Activated CD4-positive, CD25-positive, alpha-beta regulatory T cell treated with anti-CD3 and anti-CD28 coated beads, Interleukin-2, amount 50 U/mL, for 16 hours (primary cell): ENCODE results near the gene GPR35.
"Not testable (repeated sequence)": the region's sequence is repeated elsewhere in the genome, so short reads cannot be mapped to it uniquely, and the experiment has no call there.

Source experiments
- DNase-seq: peaks from one replicate; pipeline ENCODE4 v3.0.0-alpha.2; 2020; ENCODE audit warnings: low read depth, low spot score

The GPR35 gene

DNA sequence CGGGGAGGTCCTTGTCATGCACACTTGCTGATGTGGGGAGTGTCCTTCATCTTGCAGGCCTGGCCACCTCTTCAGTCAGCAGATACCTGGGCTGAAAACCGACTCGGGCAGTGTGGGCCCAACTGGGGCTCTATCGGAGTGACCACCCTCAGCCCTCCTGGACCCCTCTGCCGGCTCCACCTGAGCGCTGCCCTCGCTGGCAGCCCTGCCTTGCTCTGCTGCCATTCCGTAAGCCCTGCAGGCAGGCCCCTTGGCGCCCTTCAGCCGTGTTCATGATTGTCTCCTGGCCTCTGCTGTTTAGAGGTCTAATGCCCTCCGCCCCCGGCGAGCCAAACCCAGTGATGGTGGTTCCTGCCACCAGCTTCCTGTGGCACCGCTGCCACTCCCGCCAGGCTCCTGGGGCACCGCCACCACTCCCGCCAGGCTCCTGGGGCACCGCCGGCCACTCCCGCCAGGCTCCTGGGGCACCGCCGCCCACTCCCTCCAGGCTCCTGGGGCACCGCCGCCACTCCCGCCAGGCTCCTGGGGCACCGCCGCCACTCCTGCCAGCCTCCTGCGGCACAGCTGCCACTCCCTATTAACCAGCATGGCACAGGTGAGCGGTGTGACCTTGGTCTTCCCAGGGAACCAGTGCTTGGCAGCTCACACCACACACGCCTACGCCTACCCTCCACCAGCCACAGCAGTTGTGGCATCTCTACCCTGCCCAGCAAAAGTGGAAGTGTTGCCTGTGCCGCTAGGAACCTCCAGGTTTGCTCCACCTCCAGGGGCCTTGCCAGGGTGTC, 22.8 kb upstream of the GPR35 start:
- DNase-seq = no peak

DNA sequence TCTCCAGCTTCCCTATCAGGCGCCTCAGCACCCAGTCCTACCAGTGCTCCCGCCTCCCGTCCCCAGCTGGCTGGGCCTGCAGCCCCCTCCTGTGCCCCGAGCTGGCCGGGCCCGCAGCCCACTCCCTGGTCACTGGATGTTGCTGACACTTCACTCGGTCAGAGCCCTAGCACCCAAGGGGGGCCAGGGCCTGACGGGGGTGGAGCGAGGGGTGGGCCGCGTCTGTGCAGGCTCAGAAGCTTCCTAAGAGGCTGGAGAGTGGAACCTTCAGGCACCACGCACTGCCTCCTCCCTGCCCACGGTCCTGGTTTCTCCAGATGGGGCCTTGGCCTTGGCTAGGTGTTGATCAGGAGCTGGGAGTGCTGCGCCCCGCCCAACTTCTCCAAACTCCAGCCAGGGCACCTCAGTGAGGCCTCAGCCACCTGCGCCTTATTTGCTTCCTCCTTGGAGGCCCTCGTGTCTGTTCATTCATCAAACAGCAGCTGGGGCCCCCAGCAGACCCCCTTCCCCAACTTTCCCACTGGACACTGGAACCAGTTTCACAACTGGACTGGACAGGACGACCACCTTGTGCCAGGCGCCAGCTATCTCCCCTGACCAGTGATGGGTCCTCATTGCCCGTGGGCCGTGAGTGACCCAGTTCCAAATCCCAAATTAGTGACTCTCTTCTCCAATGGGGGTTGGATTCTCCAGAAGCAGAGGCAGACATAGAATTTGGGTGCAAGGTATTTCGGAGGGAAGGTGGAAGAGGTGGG, 22.0 kb upstream of the GPR35 start:
- DNase-seq = no peak

- no peak for DNase-seq
These were observed 21.4 kb upstream of the GPR35 start for GRCh38 chr2:240603846-240604245.

DNA sequence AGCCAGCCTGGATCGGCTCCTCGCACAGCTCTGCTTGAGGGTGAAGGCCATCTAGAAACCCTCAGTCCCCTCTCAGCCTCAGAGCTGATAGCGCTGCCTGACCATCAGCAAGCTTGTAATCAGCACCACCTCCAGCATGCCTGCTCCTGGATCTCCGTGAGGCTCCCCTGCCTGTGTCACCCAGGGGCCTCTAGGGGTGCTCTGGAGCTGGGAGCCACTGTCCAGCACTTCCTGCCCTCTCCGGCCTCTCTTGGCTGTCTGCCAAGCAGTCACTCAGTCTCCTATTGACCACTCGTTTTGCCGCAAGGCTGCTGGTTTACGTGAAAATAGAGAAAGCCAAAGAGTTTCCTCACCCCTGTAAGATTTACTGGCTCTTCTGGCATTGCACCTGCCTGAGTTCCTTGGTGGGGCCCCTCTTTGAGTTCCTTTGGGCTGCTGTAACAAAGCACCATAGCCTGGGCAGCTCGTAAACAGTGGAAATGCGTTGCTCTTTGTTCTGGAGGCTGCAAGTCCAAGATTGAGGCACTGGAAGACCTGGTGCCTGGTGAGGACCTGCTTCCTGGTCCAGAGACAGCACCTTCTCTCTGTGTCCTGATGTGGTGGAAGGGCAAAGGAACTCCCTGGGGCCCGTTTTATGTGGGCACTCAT, 20.9 kb upstream of the GPR35 start:
- DNase-seq = no peak

GRCh38 chr2:240604939-240605716, 20.2 kb upstream of the GPR35 start:
- no peak for DNase-seq

- no peak for DNase-seq
These were observed 19.2 kb upstream of the GPR35 start for GRCh38 chr2:240605867-240606743.

GRCh38 chr2:240611601-240612210, 13.6 kb upstream of the GPR35 start:
- DNase-seq = no peak

- no peak for DNase-seq
These were observed 11.5 kb upstream of the GPR35 start for GRCh38 chr2:240613781-240614180.

DNA sequence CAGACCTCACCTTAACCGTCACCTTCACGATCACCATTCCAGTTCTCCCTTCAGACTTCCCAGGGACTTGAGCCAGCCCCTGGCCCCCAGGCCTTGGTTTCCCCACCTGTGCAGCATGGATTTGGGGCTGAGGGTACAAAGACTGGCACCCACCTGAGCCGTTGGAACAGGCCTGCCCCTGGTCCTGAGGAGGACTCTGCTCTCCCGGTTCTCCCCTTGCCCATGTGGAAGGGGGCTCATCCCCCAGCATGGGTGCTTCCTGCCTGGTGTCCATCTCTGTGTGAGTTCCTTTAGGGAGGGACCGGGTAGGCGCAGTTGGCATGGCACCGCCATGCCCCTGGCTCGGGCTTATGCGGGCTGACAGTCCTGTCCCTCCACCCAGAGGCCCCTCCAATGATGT, 10.9 kb upstream of the GPR35 start:
- DNase-seq = no peak

- DNase-seq = no peak
These were observed 9.9 kb upstream of the GPR35 start for GRCh38 chr2:240615396-240615795.

DNA sequence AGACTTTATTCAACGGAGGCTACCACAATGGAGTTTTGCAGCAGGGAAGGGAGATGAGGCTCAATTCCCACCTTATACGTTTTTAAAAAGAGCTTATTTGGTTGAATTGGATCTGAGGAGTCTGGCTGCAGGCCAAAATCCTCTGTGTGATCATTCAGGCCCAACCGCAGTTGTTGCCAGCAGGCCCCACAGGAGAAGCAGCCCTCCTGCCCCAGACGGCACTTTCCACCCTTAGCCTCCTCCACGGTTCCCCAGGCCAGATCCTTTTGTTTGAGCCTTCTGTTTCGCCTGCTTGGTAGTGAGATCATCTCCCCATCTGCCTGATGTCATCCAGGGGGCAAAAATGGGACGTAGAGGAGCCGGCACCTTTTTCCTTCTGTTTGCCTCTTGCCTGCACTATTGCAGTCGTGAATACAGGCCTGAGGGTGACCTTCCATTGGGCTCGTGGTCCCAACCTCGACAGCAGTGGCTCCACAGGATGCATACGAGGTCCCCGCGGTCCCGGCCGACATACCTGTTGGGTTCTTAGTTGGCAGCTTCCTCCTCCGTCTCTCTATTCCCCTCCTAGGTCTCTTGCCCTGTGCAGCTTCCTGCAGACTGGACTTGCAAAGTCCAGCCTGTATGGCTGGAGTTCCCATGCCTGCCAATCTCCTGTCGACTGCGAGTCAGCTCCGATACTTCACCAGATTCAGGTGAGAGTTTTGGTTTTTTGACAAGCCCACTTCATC, 9.3 kb upstream of the GPR35 start:
- no peak for DNase-seq

GRCh38 chr2:240616860-240617666, 8.2 kb upstream of the GPR35 start:
- not testable (repeated sequence) for DNase-seq

DNA sequence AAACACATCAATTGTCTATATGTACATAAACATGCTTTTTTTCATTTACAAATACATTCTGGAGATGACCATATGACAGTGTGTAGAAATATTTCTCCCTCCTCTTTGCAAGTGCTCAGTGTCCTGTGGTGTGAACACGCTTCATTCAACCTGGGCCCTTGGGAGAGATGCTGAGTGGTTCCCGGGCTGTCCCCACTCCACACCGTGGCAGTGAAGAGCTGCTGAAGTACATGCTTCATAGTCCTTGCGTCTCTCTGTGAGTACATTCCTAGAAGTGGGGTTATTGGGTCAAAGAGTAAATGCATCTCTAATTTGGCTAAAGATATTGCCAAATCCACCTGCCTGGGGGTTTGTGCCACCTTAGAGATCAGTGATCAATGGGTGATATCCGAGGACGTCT, 6.5 kb upstream of the GPR35 start:
- DNase-seq = no peak

GRCh38 chr2:240619506-240620148, 5.7 kb upstream of the GPR35 start:
- DNase-seq = no peak

DNA sequence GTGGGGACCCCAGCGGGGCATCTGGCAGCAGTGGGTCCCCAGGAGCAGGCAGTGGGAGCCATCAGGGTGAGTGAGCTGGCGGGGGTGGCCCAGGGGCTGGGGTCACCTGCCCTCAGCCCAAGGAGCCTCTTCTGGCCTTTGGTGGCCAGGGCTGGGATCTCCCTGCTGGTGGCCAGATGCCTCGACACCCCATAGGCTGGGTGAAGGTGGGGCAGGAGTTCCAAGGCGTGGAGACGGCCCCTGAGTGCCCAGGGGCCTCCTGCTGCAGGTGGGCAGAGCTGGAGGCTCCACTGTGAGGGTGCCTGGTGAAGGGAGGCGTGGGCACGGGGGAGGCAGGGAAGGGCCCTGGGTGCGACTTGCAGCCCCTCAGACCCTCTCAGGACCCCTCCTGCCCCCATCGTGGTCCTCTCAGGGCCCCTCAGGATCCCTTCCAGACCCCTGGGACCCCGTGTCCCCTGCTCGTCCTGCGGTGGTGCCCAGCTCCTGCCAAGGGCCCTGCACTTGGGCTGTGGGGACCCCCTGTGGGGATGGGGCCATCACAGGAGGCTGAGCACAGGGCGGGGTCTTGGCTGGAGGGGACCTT, 5.0 kb upstream of the GPR35 start:
- no peak for DNase-seq

- DNase-seq = no peak
These were observed 4.4 kb upstream of the GPR35 start for GRCh38 chr2:240620859-240621258.

GRCh38 chr2:240622060-240622411, 3.2 kb upstream of the GPR35 start:
- no peak for DNase-seq
